ENCODE measurements around the gene TMEM14A. TPM values are rescaled to one million over a fixed set of nuclear protein-coding genes. Genes with fewer than 3 reads are reported as not detected.

The TMEM14A gene
- 37.3 and 39.0 TPM in 2 replicates for total RNA-seq (ENCODE audit: low replicate concordance)
- long read RNA-seq, transcript TMEM14A-201 (5 exons, 992 nt), result major isoform, 102 of 105 reads
- long read RNA-seq, partial matches to known transcripts, result 1 of 105 reads
- long read RNA-seq, other reads (novel, unspliced or antisense), result 2 of 105 reads

GRCh38 chr6:52670502-52671409 is at the start of gene TMEM14A:
Gene TMEM14A (plus strand): TSS chr6:52671113. CDS start chr6:52677103, 5,990 bp downstream.
- peaks cover 26% of the 10 kb centered on the region for H3K4me1 Mint-ChIP-seq (ENCODE audit: unreplicated experiment)
- H3K27me3 Mint-ChIP-seq, result no peaks in the 10 kb centered on the region
- peak within 1 kb of the TSS; percentile 92 for H3K4me3 Mint-ChIP-seq
- DNase-seq (ENCODE audit: extremely low spot score, unreplicated experiment), result peak; percentile 98
- peak within 1 kb of the TSS; percentile 78 for H3K27ac Mint-ChIP-seq
- peaks cover 17% of the 10 kb centered on the region for H3K36me3 Mint-ChIP-seq
- TF ChIP-seq CTCF (conservative IDR thresholded peaks at IDR 0.05), result peak; percentile 15
- no peaks in the 10 kb centered on the region for H3K9me3 Mint-ChIP-seq

- TF ChIP-seq CTCF (conservative IDR thresholded peaks at IDR 0.05), result no peak
- Mint-ChIP-seq H3K27ac (no peak overlapping the region), H3K36me3 (no peaks in the 10 kb centered on the region), H3K9me3 (no peaks in the 10 kb centered on the region), H3K4me1 (ENCODE audit: unreplicated experiment) (no peaks in the 10 kb centered on the region), H3K27me3 (no peaks in the 10 kb centered on the region), H3K4me3 (no peak overlapping the region)
- DNase-seq (ENCODE audit: extremely low spot score, unreplicated experiment), result no peak
These were observed 49.3 kb upstream of the TMEM14A start for GRCh38 chr6:52621631-52622030.

GRCh38 chr6:52622810-52623209 is 48.1 kb upstream of the TMEM14A start:
- no peaks in the 10 kb centered on the region for H3K36me3 Mint-ChIP-seq
- TF ChIP-seq CTCF (conservative IDR thresholded peaks at IDR 0.05), result no peak
- H3K4me1 Mint-ChIP-seq (ENCODE audit: unreplicated experiment), result no peaks in the 10 kb centered on the region
- H3K27me3 Mint-ChIP-seq, result no peaks in the 10 kb centered on the region
- H3K9me3 Mint-ChIP-seq, result no peaks in the 10 kb centered on the region
- no peak overlapping the region for H3K4me3 Mint-ChIP-seq
- no peak for DNase-seq (ENCODE audit: extremely low spot score, unreplicated experiment)
- no peak overlapping the region for H3K27ac Mint-ChIP-seq

GRCh38 chr6:52632011-52632410 is 38.9 kb upstream of the TMEM14A start:
- DNase-seq (ENCODE audit: extremely low spot score, unreplicated experiment), result no peak
- Mint-ChIP-seq H3K4me3 (no peak overlapping the region), H3K9me3 (no peaks in the 10 kb centered on the region), H3K27ac (no peak overlapping the region), H3K27me3 (no peaks in the 10 kb centered on the region), H3K36me3 (no peaks in the 10 kb centered on the region), H3K4me1 (ENCODE audit: unreplicated experiment) (no peaks in the 10 kb centered on the region)
- no peak for TF ChIP-seq CTCF (conservative IDR thresholded peaks at IDR 0.05)

GRCh38 chr6:52634211-52634610 is 36.7 kb upstream of the TMEM14A start:
- no peak for DNase-seq (ENCODE audit: extremely low spot score, unreplicated experiment)
- H3K36me3 Mint-ChIP-seq, result no peaks in the 10 kb centered on the region
- no peak overlapping the region for H3K27ac Mint-ChIP-seq
- no peaks in the 10 kb centered on the region for H3K9me3 Mint-ChIP-seq
- no peaks in the 10 kb centered on the region for H3K27me3 Mint-ChIP-seq
- no peak for TF ChIP-seq CTCF (conservative IDR thresholded peaks at IDR 0.05)
- no peak overlapping the region for H3K4me3 Mint-ChIP-seq
- H3K4me1 Mint-ChIP-seq (ENCODE audit: unreplicated experiment), result no peaks in the 10 kb centered on the region

Data from type B pancreatic cell (in vitro differentiated cells).